GM12878 (cell line): ENCODE results near the gene ALPK1.
"Not testable (repeated sequence)": the region's sequence is repeated elsewhere in the genome, so short reads cannot be mapped to it uniquely, and the experiment has no call there.

Experiments used
- CTCF ChIP-seq, 3 experiments: IDR thresholded peaks in 2 of 3; conservative IDR thresholded peaks in 1 of 3; 2 replicates each; pipeline ENCODE4 v1.5.1; 2011; ENCODE audit warnings: low read depth in 3 of 3, low read length in 3 of 3, mild to moderate bottlenecking in 3 of 3, control low read depth in 2 of 3, moderate library complexity in 2 of 3, inconsistent platforms in 1 of 3, mixed read lengths in 1 of 3; ENCODE audit not compliant: control insufficient read depth in 2 of 3, insufficient read depth in 1 of 3; ENCODE audit errors: extremely low read depth in 1 of 3
- NFIC ChIP-seq: IDR thresholded peaks from 2 replicates; pipeline ENCODE4 v1.6.1; 2012; ENCODE audit warnings: low read depth, mild to moderate bottlenecking, inconsistent platforms, low read length, moderate library complexity
- NFYB ChIP-seq: IDR thresholded peaks from 2 replicates; pipeline ENCODE4 v1.6.1; 2011; ENCODE audit warnings: low read depth, mild to moderate bottlenecking, low read length, improper control_type of control experiment, moderate library complexity; ENCODE audit not compliant: insufficient read depth
- NRF1 ChIP-seq: conservative IDR thresholded peaks from 2 replicates; pipeline ENCODE4 v1.6.1; 2011; ENCODE audit warnings: mild to moderate bottlenecking, low read depth, low read length, improper control_type of control experiment
- POLR2A ChIP-seq: IDR thresholded peaks from 2 replicates; pipeline ENCODE4 v1.6.1; 2011; ENCODE audit warnings: low read depth, mild to moderate bottlenecking, low read length

DNA sequence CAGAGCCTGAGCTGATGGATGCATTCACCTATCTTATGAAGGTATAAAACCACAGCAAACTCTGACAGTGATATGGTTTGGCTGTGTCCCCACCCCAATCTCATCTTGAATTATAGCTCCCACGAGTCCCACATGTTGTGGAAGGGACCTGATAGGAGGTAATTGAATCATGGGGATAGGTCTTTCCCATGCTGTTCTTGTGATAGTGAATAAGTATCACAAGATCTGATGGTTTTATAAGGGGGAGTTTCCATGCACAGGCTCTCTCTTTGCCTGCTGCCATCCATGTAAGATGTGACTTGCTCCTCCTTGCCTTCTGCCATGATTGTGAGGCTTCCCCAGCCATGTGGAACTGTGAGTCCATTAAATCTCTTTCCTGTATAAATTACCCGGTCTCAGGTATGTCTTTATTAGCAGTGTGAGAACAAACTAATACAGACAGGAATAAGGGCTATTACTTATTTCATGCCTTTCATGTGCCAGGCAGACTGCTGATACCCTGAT, 15.2 kb upstream of the ALPK1 start:
- TF ChIP-seq NFYB; NRF1; CTCF (IDR thresholded peaks at IDR 0.05 in 2 of 3, conservative IDR thresholded peaks at IDR 0.05 in 1 of 3; ENCODE audit: control insufficient read depth in 2 of 3, extremely low read depth in 1 of 3, insufficient read depth in 1 of 3, low read depth in 3 of 3, low read length in 3 of 3); NFIC; POLR2A: not testable (repeated sequence)
